ENCODE results near the gene STOML1.

The STOML1 gene

DNA sequence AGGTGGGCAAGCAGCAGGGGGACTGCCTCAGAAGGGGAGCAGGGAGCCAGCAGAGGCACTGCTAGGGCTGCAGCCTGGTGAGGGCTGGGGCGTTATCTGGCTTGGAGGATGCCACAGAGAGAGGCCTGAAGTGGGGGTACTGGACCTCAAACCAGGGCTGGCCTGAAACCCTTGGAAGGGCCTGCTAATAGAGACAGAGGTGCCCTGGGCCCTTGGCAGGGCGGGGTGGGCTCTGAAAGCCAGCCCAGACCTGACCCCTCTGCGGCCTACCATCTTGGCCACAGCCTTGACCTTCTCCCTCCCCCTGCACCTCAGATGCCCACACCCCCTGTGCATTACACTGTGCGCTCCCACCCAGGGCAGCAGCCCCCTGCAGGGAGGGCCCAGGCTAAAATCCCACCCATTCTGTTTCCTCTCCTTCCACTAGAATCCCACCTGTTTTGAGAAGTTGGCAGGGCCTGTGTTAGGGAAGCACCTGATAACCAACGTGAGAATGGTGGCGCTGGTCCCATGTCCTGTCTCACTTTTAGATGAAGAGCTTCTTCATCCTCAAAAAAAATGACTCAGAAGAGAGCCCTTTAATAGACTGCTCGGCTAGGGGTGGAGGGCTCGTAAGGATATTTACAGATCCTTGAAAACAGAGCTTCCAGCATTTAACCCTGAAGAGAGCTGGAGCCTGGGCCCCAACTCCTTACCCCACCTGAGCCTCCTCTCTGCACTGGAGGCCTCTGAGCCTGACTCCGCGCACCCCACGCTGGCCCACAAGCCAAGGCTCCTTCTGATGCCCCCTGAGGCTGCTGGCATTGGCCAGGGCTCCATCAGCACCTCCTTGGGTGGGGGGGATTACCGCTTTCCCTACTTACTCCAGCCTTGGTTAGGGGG lies 36.0 kb downstream of the STOML1 start:
- no peak overlapping the region for H3K4me3 ChIP-seq (ENCODE audit: low read length)
- DNase-seq (ENCODE audit: low read depth), result no peak
- TF ChIP-seq CTCF (conservative IDR thresholded peaks at IDR 0.05; ENCODE audit: low read depth, low read length), result no peak

GRCh38 chr15:73955326-73955725 lies 36.8 kb downstream of the STOML1 start:
- TF ChIP-seq CTCF (conservative IDR thresholded peaks at IDR 0.05; ENCODE audit: low read depth, low read length), result no peak
- DNase-seq (ENCODE audit: low read depth), result no peak
- no peak overlapping the region for H3K4me3 ChIP-seq (ENCODE audit: low read length)

GRCh38 chr15:73954188-73955145 lies 37.6 kb downstream of the STOML1 start:
- TF ChIP-seq CTCF (conservative IDR thresholded peaks at IDR 0.05; ENCODE audit: low read depth, low read length), result no peak
- DNase-seq (ENCODE audit: low read depth), result no peak
- H3K4me3 ChIP-seq (ENCODE audit: low read length), result no peak overlapping the region

GRCh38 chr15:73952913-73953750 lies 39.0 kb downstream of the STOML1 start:
- DNase-seq (ENCODE audit: low read depth), result no peak
- no peak overlapping the region for H3K4me3 ChIP-seq (ENCODE audit: low read length)
- no peak for TF ChIP-seq CTCF (conservative IDR thresholded peaks at IDR 0.05; ENCODE audit: low read depth, low read length)

- no peak overlapping the region for H3K4me3 ChIP-seq (ENCODE audit: low read length)
- no peak for DNase-seq (ENCODE audit: low read depth)
Observed at GRCh38 chr15:73952171-73952912, 39.8 kb downstream of the STOML1 start.

More at GRCh38 chr15:73952171-73952912, 39.8 kb downstream of the STOML1 start:
- TF ChIP-seq CTCF (conservative IDR thresholded peaks at IDR 0.05; ENCODE audit: low read depth, low read length), result no peak

All from retinal pigment epithelial cell (primary cell).